BJ (cell line): Measurements from ENCODE around the gene DIAPH3. TPM values are rescaled to one million over a fixed set of nuclear protein-coding genes. Genes with fewer than 3 reads are reported as not detected.
A peak's percentile ranks its signal among the peaks of the same experiment; 100 is the strongest.

ENCODE experiments used
- CTCF ChIA-PET: fragments of 350-600 bp; formaldehyde crosslinking; extraction: SDS; loops from one replicate; lab custom pipeline; 2021; ENCODE audit warnings: antibody characterized with exemption, inconsistent platforms; lab: Yijun Ruan, JAX
- POLR2A ChIA-PET: fragments of 300-600 bp; sonication (Branson Sonifier 250); formaldehyde crosslinking; extraction: SDS; loops from one replicate; lab custom pipeline; 2021; ENCODE audit warnings: antibody characterized with exemption; lab: Charles Lee
- DNase-seq: peaks from one replicate; pipeline ENCODE4 v3.0.0-alpha.2; 2011; ENCODE audit warnings: low read depth
- H3K27me3 ChIP-seq: 2 replicates; pipeline ENCODE4 v1.6.0; 2011; ENCODE audit warnings: low read length; ENCODE audit not compliant: control insufficient read depth, insufficient read depth
- H3K36me3 ChIP-seq: 2 replicates; pipeline ENCODE4 v1.5.1; 2011; ENCODE audit warnings: low read length; ENCODE audit not compliant: control insufficient read depth, insufficient read depth
- H3K4me3 ChIP-seq: 2 replicates; pipeline ENCODE4 v1.5.1; 2011; ENCODE audit warnings: low read depth, mild to moderate bottlenecking, control low read depth, low read length
- polyA plus RNA-seq: library from polyadenylated mRNA; depleted of rRNA; stranded (reverse); fragments of >200 nt; gene quantifications from 2 replicates; pipeline ENCODE4 v1.2.3, GENCODE V29; 2011
- TF ChIP-seq, protein P1 (sequence below): IDR thresholded peaks from 2 replicates; pipeline ENCODE4 v1.5.1; 2011; ENCODE audit warnings: low read depth, mild to moderate bottlenecking, control low read depth, inconsistent platforms, low read length, moderate library complexity; ENCODE audit not compliant: insufficient read depth

DIAPH3 gene
- polyA plus RNA-seq, 1 experiment: 8.5 TPM

DNA sequence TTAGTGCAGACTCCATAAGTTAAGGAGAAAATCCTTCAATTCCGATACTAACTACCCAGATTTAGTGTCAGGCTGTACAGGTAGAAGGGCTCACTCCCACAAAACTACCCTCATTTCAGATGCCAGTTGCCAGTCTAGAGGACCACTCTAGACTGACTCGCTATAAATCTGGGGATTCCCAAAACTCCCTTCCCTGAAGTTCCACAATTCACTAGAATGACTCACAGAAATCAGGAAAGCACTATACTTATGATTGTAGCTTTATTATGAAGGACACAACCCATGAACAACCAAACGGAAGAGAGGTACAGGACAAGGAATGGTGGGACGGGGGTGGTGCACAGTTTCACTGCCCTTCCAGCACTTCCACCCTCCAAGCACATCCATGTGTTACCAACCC lies 321.2 kb downstream of the DIAPH3 start:
- Histone ChIP-seq H3K27me3 (no peaks in the 10 kb centered on the region), H3K36me3 (no peaks in the 10 kb centered on the region), H3K4me3 (no peak overlapping the region)
- ChIA-PET CTCF (interaction anchor here (0.5 to 0.6 kb wide), 2 partner anchors 10 to 29 kb away, joined by 3 read pairs; no protein-coding TSS in a partner anchor), POLR2A (no interaction called here)
- TF ChIP-seq, protein P1, sequence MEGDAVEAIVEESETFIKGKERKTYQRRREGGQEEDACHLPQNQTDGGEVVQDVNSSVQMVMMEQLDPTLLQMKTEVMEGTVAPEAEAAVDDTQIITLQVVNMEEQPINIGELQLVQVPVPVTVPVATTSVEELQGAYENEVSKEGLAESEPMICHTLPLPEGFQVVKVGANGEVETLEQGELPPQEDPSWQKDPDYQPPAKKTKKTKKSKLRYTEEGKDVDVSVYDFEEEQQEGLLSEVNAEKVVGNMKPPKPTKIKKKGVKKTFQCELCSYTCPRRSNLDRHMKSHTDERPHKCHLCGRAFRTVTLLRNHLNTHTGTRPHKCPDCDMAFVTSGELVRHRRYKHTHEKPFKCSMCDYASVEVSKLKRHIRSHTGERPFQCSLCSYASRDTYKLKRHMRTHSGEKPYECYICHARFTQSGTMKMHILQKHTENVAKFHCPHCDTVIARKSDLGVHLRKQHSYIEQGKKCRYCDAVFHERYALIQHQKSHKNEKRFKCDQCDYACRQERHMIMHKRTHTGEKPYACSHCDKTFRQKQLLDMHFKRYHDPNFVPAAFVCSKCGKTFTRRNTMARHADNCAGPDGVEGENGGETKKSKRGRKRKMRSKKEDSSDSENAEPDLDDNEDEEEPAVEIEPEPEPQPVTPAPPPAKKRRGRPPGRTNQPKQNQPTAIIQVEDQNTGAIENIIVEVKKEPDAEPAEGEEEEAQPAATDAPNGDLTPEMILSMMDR: no peak
- no peak for DNase-seq

DNA sequence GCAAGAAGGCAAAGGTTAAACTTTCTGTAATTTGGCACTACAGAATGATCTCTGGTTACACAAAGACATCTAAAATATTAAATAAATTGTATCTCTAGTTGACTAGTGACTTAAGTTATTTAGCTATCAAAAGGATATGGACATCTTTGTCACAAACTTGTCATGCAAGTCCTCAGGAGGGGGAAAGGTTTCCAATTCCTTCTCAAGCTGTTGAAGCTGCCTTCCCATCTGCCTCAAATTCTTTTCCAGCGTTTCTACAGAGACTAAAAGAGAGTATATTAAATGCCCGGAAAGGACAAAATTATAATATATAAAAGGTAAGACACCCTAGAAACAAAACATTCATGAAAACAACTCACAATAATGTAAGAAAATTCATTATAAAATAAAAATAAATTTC lies 324.5 kb downstream of the DIAPH3 start:
- DNase-seq: no peak
- Histone ChIP-seq H3K27me3 (no peaks in the 10 kb centered on the region), H3K36me3 (no peaks in the 10 kb centered on the region), H3K4me3 (no peak overlapping the region)
- ChIA-PET POLR2A (no interaction called here), CTCF (no interaction called here)
- TF ChIP-seq, protein P1: no peak

DNA sequence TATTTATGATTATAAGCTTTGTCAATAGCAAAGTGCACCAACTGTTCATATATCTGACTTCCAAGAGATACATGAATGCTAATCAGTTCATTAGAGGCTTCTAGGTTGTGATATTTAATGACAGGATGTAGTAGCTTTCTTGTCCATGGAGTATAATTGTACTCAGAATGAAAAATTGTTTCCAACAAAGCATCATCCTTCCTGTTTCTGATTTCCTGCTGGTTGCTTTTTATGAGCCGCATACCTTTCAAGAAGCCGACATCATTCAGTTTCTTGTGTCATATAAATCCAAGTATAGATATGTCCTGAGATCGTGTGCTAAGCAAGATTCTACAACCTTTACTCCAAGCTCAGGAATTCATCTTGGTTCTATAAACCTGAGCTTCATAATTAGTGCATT lies 326.6 kb downstream of the DIAPH3 start:
- TF ChIP-seq, protein P1: no peak
- no peaks in the 10 kb centered on the region for H3K36me3 ChIP-seq
- POLR2A ChIA-PET: no interaction called here
- CTCF ChIA-PET: interaction anchor here (0.6 to 1.2 kb wide), 2 partner anchors 10 to 34 kb away, joined by 4 to 5 read pairs; no protein-coding TSS in a partner anchor
- H3K27me3 ChIP-seq: no peaks in the 10 kb centered on the region
- H3K4me3 ChIP-seq: no peak overlapping the region
- DNase-seq: no peak

DNA sequence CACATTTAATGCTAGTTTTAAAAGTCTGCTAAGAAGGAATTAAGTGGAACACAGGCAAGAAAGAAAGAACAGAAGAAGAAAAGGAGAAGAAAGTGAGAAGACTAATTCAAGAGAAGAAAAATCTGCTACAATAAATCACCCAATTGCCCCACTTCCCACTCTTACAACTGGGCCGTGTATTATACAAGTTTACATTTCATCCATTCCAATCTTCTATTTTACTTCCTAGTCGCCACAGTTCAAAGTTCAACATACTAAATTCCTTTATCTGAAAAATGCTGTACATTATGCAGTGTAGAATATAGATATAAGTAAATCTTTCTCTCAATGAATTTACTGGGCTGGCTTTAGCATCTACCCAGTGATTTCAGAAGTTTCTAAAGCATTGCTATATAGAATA lies 328.2 kb downstream of the DIAPH3 start:
- H3K27me3 ChIP-seq: no peaks in the 10 kb centered on the region
- ChIA-PET POLR2A (no interaction called here), CTCF (no interaction called here)
- no peaks in the 10 kb centered on the region for H3K36me3 ChIP-seq
- no peak for DNase-seq
- H3K4me3 ChIP-seq: no peak overlapping the region
- TF ChIP-seq, protein P1: no peak

DNA sequence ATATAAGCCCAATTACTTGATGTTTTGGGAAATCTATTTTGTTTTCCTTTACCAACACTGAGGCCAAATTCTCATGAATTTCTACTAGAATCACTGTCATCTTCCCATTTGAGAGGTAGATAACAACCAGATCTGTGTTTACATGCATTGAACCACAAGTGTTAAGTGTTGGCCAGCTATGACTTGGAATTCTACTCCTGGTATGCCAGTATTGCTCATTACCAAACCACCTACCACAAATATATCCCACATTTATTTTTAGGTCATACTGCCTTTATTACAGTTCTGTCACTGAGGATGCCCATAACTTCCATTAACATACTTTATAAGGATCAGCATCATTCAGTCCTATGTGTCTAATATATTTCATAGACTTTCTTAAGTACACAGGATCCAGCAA lies 328.9 kb downstream of the DIAPH3 start:
- H3K27me3 ChIP-seq: no peaks in the 10 kb centered on the region
- CTCF ChIA-PET: no interaction called here
- DNase-seq: peak; percentile 13
- TF ChIP-seq, protein P1: no peak
- no peak overlapping the region for H3K4me3 ChIP-seq
- H3K36me3 ChIP-seq: no peaks in the 10 kb centered on the region
- POLR2A ChIA-PET: no interaction called here
